Lower leg skin (tissue), 4 donors: ENCODE results near the gene UTF1. TPM values are rescaled to one million over a fixed set of nuclear protein-coding genes. Genes with fewer than 3 reads are reported as not detected.

Source experiments
- DNase-seq, 2 donors: peaks; one replicate each; pipeline ENCODE4 v3.0.0-alpha.2; 2019; ENCODE audit warnings: low spot score in 2 of 2
- H3K4me3 ChIP-seq: fragments of 200-600 bp; sonication (generic); 2 replicates; pipeline ENCODE4 v1.5.1; 2017; ENCODE audit warnings: mild to moderate bottlenecking, low read depth; ENCODE audit not compliant: poor library complexity, severe bottlenecking
- POLR2A ChIP-seq, 2 donors: fragments of 450-650 bp; IDR thresholded peaks; one replicate each; pipeline ENCODE4 v1.6.1; 2016 to 2017; ENCODE audit warnings: antibody characterized with exemption in 2 of 2, mild to moderate bottlenecking in 1 of 2, moderate library complexity in 1 of 2
- WGBS, 2 donors: methylation state at CpG; one replicate each; pipeline ENCODE4 v1.1.5; 2018; 5-methylcytosine and 5-hydroxymethylcytosine counted together
- intact Hi-C: fragments of 100-400 bp; cut with DNase I; formaldehyde crosslinking; loops from one replicate; pipeline ENCODE4 v1.15.0; 2023; ENCODE audit warnings: low total_unique reads
- microRNA counts, 2 donors: library from miRNA; unstranded; fragments of <30 nt; microRNA quantifications; one replicate each; lab custom pipeline; 2016
- microRNA-seq, 2 donors: library from miRNA; unstranded; fragments of <30 nt; microRNA quantifications; one replicate each; pipeline ENCODE4, GENCODE V29; 2016; ENCODE audit warnings: borderline replicate concordance in 2 of 2, borderline number of aligned reads in 1 of 2
- total RNA-seq, 4 donors: library from RNA; depleted of rRNA; stranded (reverse); fragments of >200 nt; gene quantifications; one replicate each; pipeline ENCODE4 v1.1.0, GENCODE V29; 2016
- TF ChIP-seq, protein P1 (sequence below), 3 donors: fragments of 450-650 bp; IDR thresholded peaks; one replicate each; pipeline ENCODE4 v1.5.1; 2016; ENCODE audit warnings: antibody characterized with exemption in 3 of 3, mild to moderate bottlenecking in 3 of 3, moderate library complexity in 2 of 3

Gene UTF1
- total RNA-seq, 4 donors from 2014 or later = not detected

DNA sequence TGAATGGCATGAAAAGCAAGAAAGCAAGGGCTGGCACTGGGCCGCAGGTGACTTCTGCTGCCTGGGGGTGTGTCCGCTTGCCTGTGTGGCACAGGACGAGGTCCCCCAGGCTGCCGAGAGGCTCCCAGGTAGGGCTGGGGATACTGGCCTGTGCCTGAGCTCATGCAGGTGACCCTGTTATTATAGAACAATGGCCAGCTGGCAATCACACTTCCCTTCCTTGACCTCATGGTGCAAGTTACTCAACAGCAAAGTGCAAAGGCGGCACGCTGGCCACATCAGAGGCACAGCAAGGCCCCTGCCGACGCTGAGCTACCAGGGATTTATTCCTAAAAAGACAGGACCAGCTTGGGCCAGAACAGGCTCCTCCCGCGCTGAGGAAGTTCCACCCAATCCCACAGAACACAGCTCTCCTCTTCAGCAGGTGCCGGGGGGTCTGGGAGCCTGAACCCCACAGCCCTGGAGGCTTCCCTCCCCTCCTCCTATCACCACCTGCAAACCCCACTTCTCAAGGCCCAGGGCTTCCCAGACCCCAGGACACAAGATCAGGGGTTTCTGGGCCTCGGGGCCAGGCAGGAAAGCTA, 48.1 kb downstream of the UTF1 start:
- WGBS, 2 donors = 67 to 69% methylated on average over 12 of the region's 12 CpGs
- intact Hi-C loops = no loop called here
- DNase-seq = no peak
- H3K4me3 ChIP-seq = no peak overlapping the region
- TF ChIP-seq, protein P1, sequence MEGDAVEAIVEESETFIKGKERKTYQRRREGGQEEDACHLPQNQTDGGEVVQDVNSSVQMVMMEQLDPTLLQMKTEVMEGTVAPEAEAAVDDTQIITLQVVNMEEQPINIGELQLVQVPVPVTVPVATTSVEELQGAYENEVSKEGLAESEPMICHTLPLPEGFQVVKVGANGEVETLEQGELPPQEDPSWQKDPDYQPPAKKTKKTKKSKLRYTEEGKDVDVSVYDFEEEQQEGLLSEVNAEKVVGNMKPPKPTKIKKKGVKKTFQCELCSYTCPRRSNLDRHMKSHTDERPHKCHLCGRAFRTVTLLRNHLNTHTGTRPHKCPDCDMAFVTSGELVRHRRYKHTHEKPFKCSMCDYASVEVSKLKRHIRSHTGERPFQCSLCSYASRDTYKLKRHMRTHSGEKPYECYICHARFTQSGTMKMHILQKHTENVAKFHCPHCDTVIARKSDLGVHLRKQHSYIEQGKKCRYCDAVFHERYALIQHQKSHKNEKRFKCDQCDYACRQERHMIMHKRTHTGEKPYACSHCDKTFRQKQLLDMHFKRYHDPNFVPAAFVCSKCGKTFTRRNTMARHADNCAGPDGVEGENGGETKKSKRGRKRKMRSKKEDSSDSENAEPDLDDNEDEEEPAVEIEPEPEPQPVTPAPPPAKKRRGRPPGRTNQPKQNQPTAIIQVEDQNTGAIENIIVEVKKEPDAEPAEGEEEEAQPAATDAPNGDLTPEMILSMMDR (IDR thresholded peaks at IDR 0.05) = no peak
- no peak for TF ChIP-seq POLR2A (IDR thresholded peaks at IDR 0.05)

- no peak for TF ChIP-seq POLR2A (IDR thresholded peaks at IDR 0.05)
- TF ChIP-seq, protein P1 (IDR thresholded peaks at IDR 0.05) = no peak
- no peak for DNase-seq
- WGBS, 2 donors = 59 to 60% methylated on average over 17 to 19 of the region's 19 CpGs
- H3K4me3 ChIP-seq = no peak overlapping the region
- intact Hi-C loops = no loop called here
Observed at GRCh38 chr10:133278577-133279265, 48.7 kb downstream of the UTF1 start.

- no peak overlapping the region for H3K4me3 ChIP-seq
- intact Hi-C loops = no loop called here
- 77 to 82% methylated on average over 24 of the region's 24 CpGs for WGBS, 2 donors
- DNase-seq = no peak
- TF ChIP-seq POLR2A (IDR thresholded peaks at IDR 0.05) = no peak
- TF ChIP-seq, protein P1 (IDR thresholded peaks at IDR 0.05) = no peak
Observed at GRCh38 chr10:133279326-133280226, 49.6 kb downstream of the UTF1 start.

- TF ChIP-seq, protein P1 (IDR thresholded peaks at IDR 0.05) = no peak
- TF ChIP-seq POLR2A (IDR thresholded peaks at IDR 0.05) = no peak
- intact Hi-C loops = no loop called here
- WGBS, 2 donors = 79 to 90% methylated on average over 9 of the region's 10 CpGs
- DNase-seq = no peak
- no peak overlapping the region for H3K4me3 ChIP-seq
Observed at GRCh38 chr10:133280391-133281059, 50.5 kb downstream of the UTF1 start.

GRCh38 chr10:133281084-133281483, 51.1 kb downstream of the UTF1 start:
- intact Hi-C loops = no loop called here
- TF ChIP-seq, protein P1 (IDR thresholded peaks at IDR 0.05) = no peak
- TF ChIP-seq POLR2A (IDR thresholded peaks at IDR 0.05) = no peak
- no peak for DNase-seq
- 91 to 93% methylated on average over 14 to 15 of the region's 15 CpGs for WGBS, 2 donors
- no peak overlapping the region for H3K4me3 ChIP-seq

MicroRNAs encoded within 50 kb of the gene (microRNA counts, 767-probe panel; counts per million panel counts)
- 0 to 358 counts per million in 2 donors for microRNA hsa-miR-202-3p (lab: Ali Mortazavi, UCI)

Small RNA genes lying within 50 kb of the gene (microRNA-seq; reads per million reads assigned to microRNA genes)
- gene MIR202 = 4.1 to 7.9 reads per million in 2 donors

Other genes starting within 250 kb of the UTF1 start
- gene ADGRA1, start 142.3 kb upstream of the UTF1 start, total RNA-seq = not detected
- gene KNDC1, start 70.0 kb upstream of the UTF1 start, total RNA-seq = under 1 TPM; 0.19 to 0.59 (median 0.39) TPM
- gene VENTX, start 7.6 kb downstream of the UTF1 start, total RNA-seq = under 1 TPM in 2 of 4 donors, not detected in 2; 0.42 to 0.65 TPM
- 1 to 10 TPM; 3.3 to 5.9 (median 4.6) TPM for gene ADAM8, start 46.7 kb downstream of the UTF1 start, total RNA-seq
- 10 to 100 TPM; 41.1 to 75.7 (median 43.5) TPM for gene TUBGCP2, start 78.7 kb downstream of the UTF1 start, total RNA-seq
- gene ZNF511, start 78.7 kb downstream of the UTF1 start, total RNA-seq = 10 to 100 TPM; 15.8 to 30.3 (median 22.0) TPM
- gene CALY, start 106.7 kb downstream of the UTF1 start, total RNA-seq = not detected
- gene PRAP1, start 117.2 kb downstream of the UTF1 start, total RNA-seq = not detected
- gene FUOM, start 127.8 kb downstream of the UTF1 start, total RNA-seq = 10 to 100 TPM; 11.1 to 15.8 (median 15.0) TPM
- 10 to 100 TPM; 40.0 to 85.7 (median 61.8) TPM for gene ECHS1, start 143.1 kb downstream of the UTF1 start, total RNA-seq
- gene PAOX, start 149.0 kb downstream of the UTF1 start, total RNA-seq = 10 to 100 TPM in 3 of 4 donors, 1 to 10 TPM in 1; 8.1 to 21.8 (median 14.4) TPM
- 10 to 100 TPM; 16.4 to 36.0 (median 25.6) TPM for gene MTG1, start 163.9 kb downstream of the UTF1 start, total RNA-seq
- under 1 TPM in 2 of 4 donors, not detected in 2; 0.13 to 0.19 TPM for gene SPRN, start 194.4 kb downstream of the UTF1 start, total RNA-seq
- 1 to 10 TPM in 3 of 4 donors, under 1 TPM in 1; 0.80 to 2.2 (median 1.6) TPM for gene SCART1, start 223.7 kb downstream of the UTF1 start, total RNA-seq